ENCODE data around the gene ITK.

ITK gene

DNA sequence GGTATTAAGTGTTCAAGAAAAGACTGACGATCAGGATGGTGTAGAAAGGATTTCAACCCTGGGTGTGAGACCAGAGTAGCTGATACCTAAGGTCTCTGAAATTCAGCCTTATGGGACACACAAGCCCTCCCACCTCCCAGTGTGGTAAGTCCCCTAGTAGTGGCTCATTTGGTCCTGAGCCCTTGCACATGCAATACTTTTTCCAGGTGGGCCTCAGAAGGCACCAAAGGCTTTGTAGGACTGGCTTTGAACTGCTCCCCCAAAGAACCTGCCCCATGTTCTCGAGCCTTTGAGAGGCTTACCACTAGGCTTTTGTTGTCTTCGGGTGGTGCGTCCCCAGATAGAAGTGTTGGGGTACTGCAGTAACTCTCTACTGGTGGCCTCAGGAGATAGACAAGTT, 15.4 kb upstream of the ITK start:
- Histone ChIP-seq H3K9ac (ENCODE audit: insufficient read length) (no peak overlapping the region), H3K9me3 (ENCODE audit: low read depth, low read length) (no peaks in the 10 kb centered on the region), H3K27ac (no peak overlapping the region), H3K4me3 (no peak overlapping the region), H3K36me3 (ENCODE audit: insufficient read depth, low read length) (no peaks in the 10 kb centered on the region)
- no peak for DNase-seq (ENCODE audit: low read depth, low spot score)
- TF ChIP-seq FOXP2 (optimal IDR thresholded peaks at IDR 0.05; ENCODE audit: control extremely low read depth, extremely low read length, insufficient read depth) (no peak), EZH2 (IDR thresholded peaks at IDR 0.05) (no peak), POLR2AphosphoS5 (IDR thresholded peaks at IDR 0.05; ENCODE audit: borderline replicate concordance, low read depth, low read length) (no peak)

GRCh38 chr5:157165668-157166067, 15.0 kb upstream of the ITK start:
- H3K27ac ChIP-seq: no peak overlapping the region
- no peak overlapping the region for H3K4me3 ChIP-seq
- H3K9me3 ChIP-seq (ENCODE audit: low read depth, low read length): no peaks in the 10 kb centered on the region
- no peaks in the 10 kb centered on the region for H3K36me3 ChIP-seq (ENCODE audit: insufficient read depth, low read length)
- no peak for DNase-seq (ENCODE audit: low read depth, low spot score)
- TF ChIP-seq POLR2AphosphoS5 (IDR thresholded peaks at IDR 0.05; ENCODE audit: borderline replicate concordance, low read depth, low read length) (no peak), EZH2 (IDR thresholded peaks at IDR 0.05) (no peak), FOXP2 (optimal IDR thresholded peaks at IDR 0.05; ENCODE audit: control extremely low read depth, extremely low read length, insufficient read depth) (no peak)
- H3K9ac ChIP-seq (ENCODE audit: insufficient read length): no peak overlapping the region

DNA sequence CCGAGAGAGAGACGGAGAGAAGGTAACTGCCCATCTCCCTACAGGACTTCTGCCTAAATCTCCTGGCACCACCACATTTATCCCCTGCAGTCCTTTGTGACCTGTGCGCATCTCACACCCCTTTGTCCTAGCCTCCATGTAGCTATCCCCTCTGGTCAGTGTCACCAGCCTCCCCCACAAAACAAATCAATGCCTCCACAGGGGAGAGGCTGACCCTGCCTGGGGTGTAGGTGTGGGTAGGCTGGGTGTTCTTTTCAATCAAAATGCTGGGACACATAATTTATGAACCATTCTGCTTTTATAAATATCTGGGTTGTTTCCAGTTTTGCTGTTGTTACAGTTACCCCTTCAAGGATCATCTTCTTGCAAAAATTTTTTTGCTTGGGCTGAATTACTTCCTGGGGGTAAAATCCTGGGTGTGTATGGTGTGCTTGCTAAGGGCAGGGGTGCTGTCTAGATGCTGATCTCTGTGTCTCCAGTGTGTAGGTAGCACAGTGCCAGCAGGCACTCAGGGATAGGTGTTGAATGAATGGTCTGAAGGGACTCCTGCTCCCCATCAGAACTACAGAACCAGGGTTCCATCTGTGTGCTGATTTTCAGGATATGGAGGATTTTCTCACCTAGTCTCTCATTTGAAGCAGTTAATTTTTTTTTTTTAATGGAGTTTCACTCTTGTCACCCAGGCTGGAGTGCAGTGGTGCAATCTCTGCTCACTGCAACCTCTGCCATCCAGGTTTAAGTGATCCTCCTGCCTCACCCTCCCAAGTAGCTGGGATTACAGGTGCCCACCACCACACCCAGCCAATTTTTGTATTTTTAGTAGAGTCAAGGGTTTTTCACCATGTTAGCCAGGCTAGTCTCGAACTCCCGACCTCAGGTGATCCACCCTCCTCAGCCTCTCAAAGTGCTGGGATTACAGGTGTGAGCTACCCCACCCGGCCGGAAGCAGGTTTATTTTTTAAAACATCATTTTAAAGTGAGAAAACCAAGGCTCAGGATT, 14.1 kb upstream of the ITK start, which contains the start of gene GARIN3:
GARIN3 (minus strand) TSS at position 51 of the 1,000 bp plus-strand sequence. CDS start 96 bp downstream, outside the sequence.
- H3K4me3 ChIP-seq: no peak within 1 kb of the TSS
- no peak for DNase-seq (ENCODE audit: low read depth, low spot score)
- no peaks in the 10 kb centered on the region for H3K9me3 ChIP-seq (ENCODE audit: low read depth, low read length)
- no peak within 1 kb of the TSS for H3K27ac ChIP-seq
- TF ChIP-seq POLR2AphosphoS5 (IDR thresholded peaks at IDR 0.05; ENCODE audit: borderline replicate concordance, low read depth, low read length) (no peak), FOXP2 (optimal IDR thresholded peaks at IDR 0.05; ENCODE audit: control extremely low read depth, extremely low read length, insufficient read depth) (no peak), EZH2 (IDR thresholded peaks at IDR 0.05) (no peak)
- H3K9ac ChIP-seq (ENCODE audit: insufficient read length): no peak within 1 kb of the TSS
- H3K36me3 ChIP-seq (ENCODE audit: insufficient read depth, low read length): no peaks in the 10 kb centered on the region

- Histone ChIP-seq H3K27ac (no peak overlapping the region), H3K9ac (ENCODE audit: insufficient read length) (no peak overlapping the region), H3K9me3 (ENCODE audit: low read depth, low read length) (no peaks in the 10 kb centered on the region), H3K36me3 (ENCODE audit: insufficient read depth, low read length) (no peaks in the 10 kb centered on the region), H3K4me3 (no peak overlapping the region)
- no peak for DNase-seq (ENCODE audit: low read depth, low spot score)
- TF ChIP-seq FOXP2 (optimal IDR thresholded peaks at IDR 0.05; ENCODE audit: control extremely low read depth, extremely low read length, insufficient read depth): no peak
- no peak for TF ChIP-seq EZH2 (IDR thresholded peaks at IDR 0.05)
- TF ChIP-seq POLR2AphosphoS5 (IDR thresholded peaks at IDR 0.05; ENCODE audit: borderline replicate concordance, low read depth, low read length): no peak
These were observed 13.4 kb upstream of the ITK start for GRCh38 chr5:157167214-157167621.

GRCh38 chr5:157168286-157168685, 12.4 kb upstream of the ITK start:
- Histone ChIP-seq H3K27ac (no peak overlapping the region), H3K9ac (ENCODE audit: insufficient read length) (no peak overlapping the region), H3K36me3 (ENCODE audit: insufficient read depth, low read length) (no peaks in the 10 kb centered on the region), H3K9me3 (ENCODE audit: low read depth, low read length) (no peaks in the 10 kb centered on the region), H3K4me3 (no peak overlapping the region)
- DNase-seq (ENCODE audit: low read depth, low spot score): no peak
- TF ChIP-seq POLR2AphosphoS5 (IDR thresholded peaks at IDR 0.05; ENCODE audit: borderline replicate concordance, low read depth, low read length) (no peak), FOXP2 (optimal IDR thresholded peaks at IDR 0.05; ENCODE audit: control extremely low read depth, extremely low read length, insufficient read depth) (no peak), EZH2 (IDR thresholded peaks at IDR 0.05) (no peak)

DNA sequence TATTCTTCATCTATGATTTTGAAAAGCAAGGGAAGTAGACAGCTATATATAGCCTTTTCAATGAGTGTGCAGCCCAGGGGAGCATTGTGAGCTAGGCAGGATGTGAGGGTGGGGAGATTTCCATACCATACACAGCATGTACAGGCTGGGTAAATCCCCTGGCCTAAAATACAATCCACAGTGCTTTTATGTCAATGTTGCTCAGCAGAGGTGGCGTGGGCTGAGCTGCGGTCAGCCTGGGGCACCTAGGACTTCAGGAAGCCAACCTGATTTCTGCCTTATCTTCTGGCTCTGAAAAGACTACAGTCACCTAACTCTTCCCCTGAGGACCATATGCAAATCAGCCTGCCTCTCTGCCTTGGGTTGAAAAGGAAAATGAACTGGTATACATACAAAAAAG, 8.2 kb upstream of the ITK start:
- H3K9ac ChIP-seq (ENCODE audit: insufficient read length): no peak overlapping the region
- no peak overlapping the region for H3K27ac ChIP-seq
- no peak overlapping the region for H3K4me3 ChIP-seq
- H3K9me3 ChIP-seq (ENCODE audit: low read depth, low read length): no peaks in the 10 kb centered on the region
- TF ChIP-seq POLR2AphosphoS5 (IDR thresholded peaks at IDR 0.05; ENCODE audit: borderline replicate concordance, low read depth, low read length) (no peak), EZH2 (IDR thresholded peaks at IDR 0.05) (no peak), FOXP2 (optimal IDR thresholded peaks at IDR 0.05; ENCODE audit: control extremely low read depth, extremely low read length, insufficient read depth) (no peak)
- H3K36me3 ChIP-seq (ENCODE audit: insufficient read depth, low read length): no peaks in the 10 kb centered on the region
- no peak for DNase-seq (ENCODE audit: low read depth, low spot score)

DNA sequence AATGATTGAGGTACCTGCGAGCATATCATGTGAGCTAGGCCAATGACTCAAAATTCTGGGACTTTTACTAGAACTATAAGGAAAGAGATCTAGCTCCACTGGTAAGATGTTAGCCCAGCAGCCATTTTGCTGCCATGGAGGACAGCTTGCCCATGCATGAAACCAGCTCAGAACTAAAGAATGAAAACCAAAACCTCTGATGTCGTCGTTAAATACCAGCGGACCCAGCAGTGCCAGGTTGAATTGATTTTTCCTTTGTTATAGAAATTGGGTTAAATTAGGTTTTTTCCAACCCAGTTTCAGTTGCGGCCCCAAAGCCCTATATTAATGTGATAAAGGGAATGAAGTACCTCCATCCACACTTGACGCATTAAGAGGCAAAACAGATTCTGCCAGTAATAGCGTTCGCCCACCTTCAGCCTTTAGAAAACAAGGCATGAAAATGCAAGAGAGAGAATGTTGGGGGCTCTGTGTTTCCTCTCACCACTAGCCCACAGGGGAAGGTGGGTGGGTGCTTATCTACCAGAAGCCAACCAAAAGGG, 5.5 kb upstream of the ITK start:
- Histone ChIP-seq H3K9me3 (ENCODE audit: low read depth, low read length) (no peaks in the 10 kb centered on the region), H3K4me3 (no peak overlapping the region), H3K9ac (ENCODE audit: insufficient read length) (no peak overlapping the region), H3K27ac (no peak overlapping the region), H3K36me3 (ENCODE audit: insufficient read depth, low read length) (no peaks in the 10 kb centered on the region)
- no peak for TF ChIP-seq EZH2 (IDR thresholded peaks at IDR 0.05)
- TF ChIP-seq POLR2AphosphoS5 (IDR thresholded peaks at IDR 0.05; ENCODE audit: borderline replicate concordance, low read depth, low read length): no peak
- no peak for TF ChIP-seq FOXP2 (optimal IDR thresholded peaks at IDR 0.05; ENCODE audit: control extremely low read depth, extremely low read length, insufficient read depth)
- DNase-seq (ENCODE audit: low read depth, low spot score): no peak

GRCh38 chr5:157177953-157178352, 2.7 kb upstream of the ITK start:
- Histone ChIP-seq H3K9ac (ENCODE audit: insufficient read length) (no peak overlapping the region), H3K36me3 (ENCODE audit: insufficient read depth, low read length) (no peaks in the 10 kb centered on the region), H3K4me3 (no peak overlapping the region), H3K9me3 (ENCODE audit: low read depth, low read length) (no peaks in the 10 kb centered on the region), H3K27ac (no peak overlapping the region)
- no peak for DNase-seq (ENCODE audit: low read depth, low spot score)
- TF ChIP-seq EZH2 (IDR thresholded peaks at IDR 0.05): no peak
- TF ChIP-seq POLR2AphosphoS5 (IDR thresholded peaks at IDR 0.05; ENCODE audit: borderline replicate concordance, low read depth, low read length): no peak
- no peak for TF ChIP-seq FOXP2 (optimal IDR thresholded peaks at IDR 0.05; ENCODE audit: control extremely low read depth, extremely low read length, insufficient read depth)
